HG02970 (cell line): ENCODE results near the gene MTA2.
"Not testable (repeated sequence)": the region's sequence is repeated elsewhere in the genome, so short reads cannot be mapped to it uniquely, and the experiment has no call there.

Source experiments
- ATAC-seq: cut with Tn5 transposase; IDR thresholded peaks from one replicate; pipeline ENCODE4 v1.9.1; 2021; ENCODE audit warnings: mild to moderate bottlenecking, moderate library complexity, moderate number of reproducible peaks; ENCODE audit not compliant: unreplicated experiment, low FRiP score

The MTA2 gene

DNA sequence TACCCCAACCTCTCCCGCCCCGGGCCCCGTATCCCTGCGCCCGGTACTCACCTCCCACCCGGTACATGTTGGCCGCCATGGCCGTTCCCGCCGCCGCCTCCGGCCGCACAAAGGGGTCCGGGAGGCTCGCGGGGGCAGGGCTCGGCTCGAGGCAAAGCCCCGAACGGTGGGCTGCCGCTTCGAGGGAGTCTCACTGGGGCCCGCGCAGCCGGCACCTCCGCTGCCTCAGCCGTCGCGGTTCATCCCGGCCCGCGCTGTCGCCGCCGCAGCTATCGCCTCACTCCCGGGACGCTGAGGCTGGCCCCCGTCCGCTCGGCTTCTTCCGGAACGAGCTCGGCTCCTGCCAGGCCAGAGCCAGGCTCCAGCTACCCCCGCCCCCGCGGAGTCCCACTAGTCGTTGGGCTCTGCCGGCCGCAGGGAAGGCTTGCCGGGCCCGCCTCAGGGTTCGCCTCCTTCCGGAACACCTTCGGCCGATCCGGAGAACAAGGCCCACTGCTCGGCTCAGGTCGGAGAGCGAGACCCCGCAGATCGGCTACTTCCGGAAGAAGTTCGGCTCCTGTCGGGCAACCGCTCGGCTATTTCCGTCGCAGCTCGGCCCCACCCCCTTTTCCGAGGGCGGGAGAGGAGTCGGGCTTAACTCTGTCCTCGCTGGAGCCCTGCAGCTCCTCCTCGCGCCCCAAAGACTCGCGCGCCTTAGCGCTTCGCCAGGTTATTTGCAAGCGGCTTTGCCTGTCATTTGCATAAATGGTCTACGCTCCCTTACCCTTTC lies at the start of gene MTA2:
Gene MTA2 (minus strand): TSS at position 494 of the 769 bp plus-strand sequence. CDS start 415 bp downstream, at position 79.
- ATAC-seq = peak; percentile 71

DNA sequence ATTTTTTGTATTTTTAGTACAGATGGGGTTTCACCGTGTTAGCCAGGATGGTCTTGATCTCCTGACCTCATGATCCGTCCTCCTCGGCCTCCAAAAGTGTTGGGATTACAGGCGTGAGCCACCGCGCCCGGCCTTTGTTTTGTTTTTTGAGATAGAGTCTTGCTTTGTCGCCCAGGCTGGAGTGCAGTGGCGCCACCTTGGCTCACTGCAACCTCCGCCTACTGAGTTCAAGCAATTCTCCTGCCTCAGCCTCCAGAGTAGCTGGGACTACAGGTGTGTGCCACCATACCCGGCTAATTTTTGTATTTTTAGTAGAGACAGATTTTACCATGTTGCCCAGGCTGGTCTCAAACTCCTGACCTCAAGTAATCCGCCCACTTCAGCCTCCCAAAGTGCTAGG lies 48.6 kb upstream of the MTA2 start:
- ATAC-seq = not testable (repeated sequence)

DNA sequence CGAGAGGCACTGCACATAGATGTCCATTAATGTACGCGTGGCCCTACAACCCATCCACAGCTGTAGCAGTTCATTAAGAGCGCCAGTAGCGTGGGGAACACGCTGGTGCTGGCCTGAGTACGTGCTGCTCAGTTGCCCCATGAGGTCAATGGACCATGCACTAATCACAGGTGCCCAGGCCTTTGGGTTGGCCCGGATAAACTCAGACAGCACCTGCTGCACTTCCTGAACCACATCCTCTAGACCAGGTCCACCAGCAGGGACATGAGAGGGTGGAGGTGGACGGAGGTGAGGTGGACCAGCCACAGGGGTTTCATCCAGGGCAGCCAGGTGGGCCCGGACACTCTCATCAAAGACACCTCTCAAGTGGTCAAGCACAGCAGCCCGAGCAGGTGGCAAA lies 47.8 kb upstream of the MTA2 start:
- no peak for ATAC-seq

DNA sequence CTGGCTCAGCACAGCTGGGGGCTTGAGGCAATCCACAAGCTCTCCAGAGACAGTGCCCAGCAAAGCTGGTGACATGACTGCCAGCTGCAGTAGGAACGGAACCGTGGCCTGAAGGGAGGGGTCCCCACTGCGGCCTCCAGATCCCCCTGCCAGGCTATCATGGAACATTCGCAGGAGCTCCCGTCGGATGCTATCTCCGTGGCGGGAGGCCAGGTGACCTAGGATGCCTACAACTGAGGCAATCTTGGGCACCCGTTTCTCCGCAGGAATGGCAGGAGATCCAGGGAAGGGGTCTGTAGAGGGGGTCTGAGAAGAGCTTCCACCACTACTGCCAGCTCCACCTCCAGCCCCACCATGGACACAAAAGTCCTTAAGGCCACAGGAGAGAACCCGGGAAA lies 47.3 kb upstream of the MTA2 start:
- no peak for ATAC-seq

DNA sequence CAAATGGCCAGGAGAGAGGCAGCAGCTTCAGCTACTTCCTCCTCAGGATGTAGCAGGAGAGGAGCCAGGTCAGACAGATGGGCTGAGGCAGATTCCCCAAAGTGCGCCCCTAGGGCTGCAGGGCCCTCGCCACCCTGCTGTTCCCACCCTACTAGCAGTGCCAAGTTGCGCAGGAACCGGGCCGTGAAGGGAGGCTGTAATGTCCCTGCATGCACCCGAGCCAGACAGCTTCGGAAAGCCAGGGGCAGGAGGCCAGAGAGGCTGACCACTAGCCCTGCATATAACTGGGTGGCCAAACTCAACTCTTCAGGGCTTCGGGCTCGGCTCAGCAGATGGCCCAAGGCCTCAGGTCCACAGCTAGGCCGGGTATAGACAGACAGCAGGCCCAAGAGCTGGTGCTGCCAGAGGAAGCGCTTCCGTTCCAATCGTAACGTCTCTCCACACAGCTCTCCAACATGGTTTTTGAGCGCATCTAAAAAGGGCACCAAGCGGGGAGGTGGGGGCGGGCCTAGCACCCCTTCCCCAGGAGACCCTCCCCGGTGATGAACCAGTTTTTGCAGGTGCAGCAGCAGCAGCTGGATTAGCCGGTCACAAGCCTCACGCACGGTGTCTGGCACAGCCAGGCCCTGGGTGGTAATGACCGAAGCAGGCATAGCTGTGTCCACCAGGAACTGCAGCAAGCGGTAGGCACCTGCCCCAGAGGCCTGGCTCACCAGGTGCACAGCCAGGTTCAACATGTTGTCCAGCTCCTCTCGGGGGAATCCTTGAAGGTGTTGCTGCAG lies 46.7 kb upstream of the MTA2 start:
- ATAC-seq = no peak

DNA sequence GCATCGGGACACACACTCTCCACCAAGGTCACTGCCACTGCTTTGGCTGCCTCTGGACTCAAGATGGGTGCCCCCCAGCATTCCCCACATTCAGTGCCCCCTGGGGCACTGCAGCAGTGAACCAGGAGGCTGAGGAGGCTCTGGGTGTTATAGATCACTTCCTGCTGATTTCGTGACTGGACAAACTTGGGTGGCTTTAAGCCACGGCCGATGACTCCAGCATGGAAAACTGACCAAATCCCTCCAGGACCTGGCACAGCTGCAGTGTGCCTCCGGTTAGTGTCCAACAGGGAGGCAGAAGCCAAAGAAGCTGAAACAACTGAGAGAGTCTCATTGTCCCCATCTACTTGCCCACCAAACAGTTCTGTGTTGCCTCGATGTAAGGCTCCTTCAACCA lies 45.9 kb upstream of the MTA2 start:
- no peak for ATAC-seq

DNA sequence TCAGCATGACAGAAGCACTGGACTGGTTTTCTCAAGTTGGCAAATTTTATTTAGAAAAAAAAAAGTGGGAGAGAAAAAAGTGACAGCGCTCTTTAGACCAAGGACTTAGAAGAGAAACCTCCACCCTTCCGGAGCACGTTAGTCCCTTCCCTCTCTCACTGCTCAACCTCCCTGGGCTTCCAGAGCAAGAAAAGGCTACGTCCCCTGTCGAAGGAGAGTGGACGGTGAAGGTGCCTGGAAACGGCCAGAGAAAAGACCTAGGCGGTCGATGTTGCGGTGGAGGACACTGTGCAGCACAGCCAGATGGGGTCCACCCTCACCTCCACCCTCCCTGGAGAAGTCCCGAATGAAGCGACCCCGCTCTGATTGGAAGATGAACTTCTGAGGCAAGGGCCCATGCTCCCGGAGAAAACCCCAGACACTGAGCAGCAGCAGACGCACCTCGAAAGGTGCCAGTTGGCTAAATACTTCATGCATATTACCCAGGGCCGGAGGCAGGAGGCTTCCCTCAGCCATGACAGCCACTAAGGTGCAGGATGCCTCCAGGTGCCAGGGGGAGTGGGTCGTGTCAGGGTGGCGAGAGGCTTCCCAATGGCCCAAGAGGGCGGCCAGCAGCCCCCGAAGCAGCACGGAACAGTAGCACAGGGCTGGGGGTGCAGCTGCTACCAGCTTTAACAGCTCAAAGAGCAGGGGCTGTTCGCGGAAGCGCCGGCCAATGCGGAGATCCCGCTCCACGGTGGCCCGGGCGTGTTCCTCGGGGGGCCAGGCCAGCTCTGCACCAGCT lies 45.4 kb upstream of the MTA2 start:
- ATAC-seq = no peak

DNA sequence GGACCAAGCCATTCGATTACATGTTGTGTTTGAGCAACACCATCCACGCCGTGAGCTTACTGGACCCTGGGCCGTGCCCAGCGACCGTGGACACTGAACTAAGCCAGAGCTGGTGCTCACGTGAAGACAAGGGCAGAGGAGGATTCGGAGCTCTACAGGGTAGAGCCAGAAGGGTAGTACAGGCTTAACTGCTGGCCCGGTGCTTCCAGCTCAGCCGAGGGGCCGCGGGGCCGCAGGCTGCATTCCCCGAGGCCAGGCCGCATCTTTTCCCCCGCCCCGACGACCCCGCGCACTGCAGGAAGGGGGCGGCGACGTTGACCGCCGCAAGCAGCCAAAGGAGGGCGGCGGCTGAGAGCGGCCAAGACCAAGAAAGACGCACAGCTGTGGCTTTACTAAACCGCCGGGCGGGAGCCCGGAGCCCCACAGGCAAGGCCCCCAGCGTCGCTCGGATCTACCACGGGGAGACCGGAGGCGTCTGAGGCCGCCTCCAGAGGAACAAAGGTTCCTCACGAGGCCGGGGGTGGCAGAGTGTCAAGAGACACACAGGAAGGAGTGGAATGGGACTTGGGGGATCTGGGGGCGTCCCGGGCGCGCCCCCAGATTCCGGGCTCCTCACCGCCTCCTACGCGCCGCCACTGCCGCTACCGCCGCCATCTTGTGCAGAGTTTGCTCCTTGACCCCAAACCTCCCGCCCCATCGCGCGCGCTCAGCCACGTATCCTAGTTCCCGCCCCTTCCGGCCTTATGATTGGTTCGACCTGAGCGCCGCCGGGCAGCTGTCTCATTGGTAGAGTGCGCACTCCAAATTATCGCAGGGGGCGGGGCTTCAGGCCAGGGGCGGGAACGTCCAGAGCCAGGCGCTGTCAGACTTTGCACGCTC lies 44.5 kb upstream of the MTA2 start, which contains the start of gene GANAB:
Gene GANAB (minus strand): TSS at position 668 of the 879 bp plus-strand sequence. CDS start 14 bp downstream, at position 654.
- peak; percentile 82 for ATAC-seq

DNA sequence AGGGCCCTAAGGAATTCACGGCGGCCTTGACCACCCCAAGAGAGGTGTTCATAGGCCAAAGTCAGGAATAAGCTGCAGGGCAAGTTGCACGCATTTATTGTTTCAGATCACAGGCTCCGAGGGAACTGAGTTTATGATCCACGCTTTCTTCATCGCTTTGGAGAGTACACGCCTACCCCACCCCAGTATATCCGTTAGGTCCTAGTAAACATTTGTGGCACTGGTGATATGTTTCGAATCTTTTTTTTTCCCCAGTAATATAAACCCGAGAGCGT lies 43.9 kb upstream of the MTA2 start:
- peak; percentile 2 for ATAC-seq

DNA sequence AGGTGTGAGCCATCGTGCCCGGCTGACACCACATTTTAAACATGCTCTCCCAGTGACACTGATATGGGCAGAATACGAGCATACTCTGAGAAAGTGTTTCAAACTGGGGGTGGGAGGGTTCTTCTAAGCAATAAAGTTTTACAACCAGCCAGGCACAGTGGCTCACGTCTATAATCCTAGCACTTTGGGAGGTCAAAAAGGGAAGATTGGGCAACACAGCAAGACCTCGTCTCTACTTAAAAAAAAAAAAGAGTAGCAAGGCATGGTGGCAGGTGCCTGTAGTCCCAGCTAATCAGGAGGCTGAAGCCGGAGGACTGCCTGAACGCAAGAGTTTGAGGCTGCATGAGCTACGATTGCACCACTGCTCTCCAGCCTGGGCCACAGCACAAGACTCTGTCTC lies 42.6 kb upstream of the MTA2 start:
- no peak for ATAC-seq

DNA sequence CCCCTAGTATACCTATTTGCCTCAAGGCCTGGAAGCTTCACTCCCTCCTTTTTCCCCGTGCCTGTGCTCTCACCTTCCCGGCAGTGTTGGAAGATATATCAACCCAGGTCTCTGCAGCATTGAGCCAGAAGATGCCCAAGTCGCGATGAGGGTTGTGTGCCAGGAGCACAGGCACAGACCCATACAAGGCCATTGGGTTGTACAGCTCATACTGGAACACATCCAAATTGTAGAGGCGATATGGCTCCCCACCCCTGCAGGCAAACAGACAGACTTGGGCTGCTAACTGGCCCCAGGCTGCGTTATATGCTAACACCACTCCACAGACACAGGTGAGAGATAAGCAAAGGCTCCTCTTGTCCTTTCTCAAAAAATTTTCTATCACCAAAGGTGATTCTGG lies 30.8 kb upstream of the MTA2 start:
- ATAC-seq = no peak

DNA sequence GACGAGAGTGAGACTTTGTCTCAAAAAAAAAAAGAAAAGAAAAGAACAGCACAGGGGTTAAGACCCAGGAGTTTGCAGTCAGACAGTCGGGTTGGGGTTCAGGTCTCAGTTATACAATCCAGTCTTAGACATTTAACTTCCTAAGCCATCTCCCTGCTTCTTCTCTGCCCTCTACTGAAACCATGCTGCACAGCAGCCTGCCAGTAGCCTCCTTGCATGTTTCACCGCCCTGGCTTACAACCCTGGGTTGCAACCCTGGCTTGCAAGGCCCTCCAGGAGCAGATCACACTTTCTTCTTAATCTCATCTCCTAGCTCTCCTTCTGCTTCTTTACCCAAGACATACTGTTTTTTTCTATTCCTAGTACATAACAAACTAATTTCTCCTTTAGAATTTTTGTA lies 26.0 kb upstream of the MTA2 start:
- ATAC-seq = no peak

DNA sequence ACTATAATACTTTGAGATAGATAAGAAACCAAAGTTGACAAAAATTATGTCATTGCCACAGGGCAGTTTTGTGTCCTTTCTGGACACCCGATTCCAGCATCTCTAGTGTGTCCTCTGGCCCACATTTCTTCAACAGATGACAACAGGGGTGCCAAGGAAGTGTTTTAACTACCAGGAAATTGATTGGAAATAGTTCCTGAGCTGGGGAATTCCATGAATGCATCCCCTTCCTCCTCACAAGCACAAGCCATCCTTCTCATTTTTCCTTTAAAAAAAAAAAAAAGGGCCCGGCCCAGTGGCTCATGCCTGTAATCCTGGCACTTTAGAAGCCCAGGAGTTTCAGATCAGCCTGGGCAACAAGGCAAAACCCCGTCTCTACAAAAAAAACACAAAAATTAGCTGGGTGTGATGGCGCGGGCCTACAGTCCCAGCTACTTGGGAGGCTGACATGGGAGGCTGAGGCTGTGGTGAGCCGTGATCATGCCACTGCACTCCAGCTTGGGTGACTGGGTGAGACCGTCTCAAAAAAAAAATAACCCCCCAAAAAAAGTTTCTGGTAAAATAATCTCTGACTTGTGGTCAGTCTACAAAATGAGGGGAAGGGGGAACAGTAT lies 20.9 kb upstream of the MTA2 start:
- no peak for ATAC-seq

DNA sequence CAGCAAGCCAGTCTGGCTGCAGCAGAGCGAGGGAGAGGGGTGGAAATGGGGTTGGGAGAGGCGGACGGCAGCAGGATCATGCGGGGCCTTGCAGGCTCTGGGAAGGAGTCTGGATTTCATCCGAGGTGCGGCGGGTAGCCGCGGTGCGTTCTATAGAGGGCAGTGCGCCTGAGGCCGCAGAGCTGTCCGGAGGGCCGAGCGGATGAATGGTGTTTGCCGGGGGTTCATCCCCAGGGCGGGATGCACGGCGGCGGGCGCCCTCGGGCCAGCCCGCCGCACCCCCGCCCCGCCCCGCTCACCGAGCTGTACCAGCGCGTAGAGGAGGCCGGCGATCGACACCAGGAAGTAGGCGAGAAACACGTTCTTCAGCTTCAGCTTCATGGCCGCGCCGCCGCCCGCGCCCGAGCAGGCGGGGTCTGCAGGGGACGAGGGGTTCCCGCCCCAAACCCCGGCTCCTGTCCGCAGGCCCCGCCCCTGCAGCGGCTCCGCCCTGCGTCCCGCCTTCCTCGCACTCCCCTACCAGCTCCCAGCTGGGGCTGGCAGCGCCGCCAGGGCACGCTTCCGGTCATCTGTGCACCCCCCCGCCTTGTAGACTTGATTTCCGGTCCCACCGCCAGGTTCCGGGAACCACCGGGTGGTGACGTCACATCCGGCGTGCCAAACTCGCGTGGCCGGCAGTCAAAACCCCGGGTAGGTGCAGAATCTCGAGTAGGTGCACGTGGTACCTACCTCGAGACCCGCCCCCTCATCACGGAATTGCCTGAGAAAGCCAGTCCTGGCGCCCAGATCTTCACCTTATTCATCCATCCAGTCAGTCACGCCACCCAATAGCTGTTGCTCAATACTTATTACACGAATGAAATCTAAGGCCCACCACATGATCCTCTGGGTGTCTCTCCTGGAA lies 20.2 kb upstream of the MTA2 start, which contains the start of gene B3GAT3:
Gene B3GAT3 (minus strand): TSS at position 420 of the 904 bp plus-strand sequence. CDS start 39 bp downstream, at position 381.
- ATAC-seq = peak; percentile 93

DNA sequence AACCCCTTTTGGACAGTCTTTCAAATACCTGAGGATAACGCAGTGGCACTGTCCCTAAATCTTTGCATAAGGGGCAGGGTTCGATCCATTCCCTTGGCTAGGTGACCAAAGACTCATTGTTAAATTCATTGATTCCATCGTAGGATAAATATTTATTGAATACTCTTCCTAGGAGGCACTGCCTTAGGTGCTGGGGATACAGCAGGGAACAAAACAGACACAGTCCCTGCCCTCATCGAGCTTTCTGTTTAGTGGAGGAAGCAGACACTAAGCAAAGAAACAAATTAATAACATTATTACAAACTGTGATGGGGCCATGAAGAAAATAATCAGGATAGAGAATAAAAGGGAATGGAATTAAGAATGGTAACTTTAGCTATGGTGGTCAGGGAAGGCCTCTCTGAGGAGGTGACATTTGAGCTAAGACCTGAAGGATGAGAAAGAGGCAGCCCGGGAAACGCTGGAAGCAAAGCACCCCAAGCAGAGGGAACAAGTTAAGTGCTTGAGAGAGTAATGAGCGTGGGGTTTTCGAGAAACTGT lies 19.4 kb upstream of the MTA2 start:
- ATAC-seq = no peak

DNA sequence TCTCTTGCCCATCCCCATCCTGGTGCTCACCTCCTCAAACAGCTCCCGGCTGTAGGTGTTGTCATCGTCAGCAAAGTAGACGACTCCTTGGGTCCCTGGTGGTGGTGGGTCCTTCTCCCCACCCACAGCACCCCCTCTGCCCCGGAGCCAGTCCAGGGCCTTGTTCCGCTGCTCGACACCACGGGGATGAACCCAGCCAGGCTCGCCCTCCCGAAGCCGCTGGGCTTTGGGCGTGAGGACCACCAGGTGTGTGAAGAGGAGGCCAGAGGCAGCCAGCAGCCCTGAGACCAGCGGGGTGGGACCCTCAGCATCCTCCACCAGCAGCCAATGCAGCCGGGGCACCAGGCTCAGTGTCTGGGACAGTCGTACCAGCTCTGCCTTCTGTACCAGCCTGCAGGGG lies 15.3 kb upstream of the MTA2 start:
- not testable (repeated sequence) for ATAC-seq

DNA sequence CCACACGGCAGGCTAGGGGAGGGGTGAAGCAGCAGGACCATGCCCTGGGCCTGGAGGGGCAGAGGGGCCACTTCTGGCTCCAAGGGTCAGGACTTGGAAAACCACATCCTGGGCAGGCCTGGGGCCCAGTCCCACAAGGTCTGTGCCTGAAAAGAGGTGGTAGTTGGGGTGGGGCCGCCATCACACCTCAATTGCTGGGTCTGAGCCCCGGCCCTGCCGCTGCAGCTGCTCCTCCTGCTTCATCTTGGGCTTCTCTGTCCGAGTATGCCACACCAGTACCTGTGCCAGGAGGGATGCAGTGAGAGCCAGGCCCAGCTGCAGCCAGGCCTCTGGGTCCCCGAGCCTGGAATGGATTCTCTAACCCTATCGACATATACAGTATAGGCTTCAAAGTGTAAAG lies 13.9 kb upstream of the MTA2 start:
- no peak for ATAC-seq

DNA sequence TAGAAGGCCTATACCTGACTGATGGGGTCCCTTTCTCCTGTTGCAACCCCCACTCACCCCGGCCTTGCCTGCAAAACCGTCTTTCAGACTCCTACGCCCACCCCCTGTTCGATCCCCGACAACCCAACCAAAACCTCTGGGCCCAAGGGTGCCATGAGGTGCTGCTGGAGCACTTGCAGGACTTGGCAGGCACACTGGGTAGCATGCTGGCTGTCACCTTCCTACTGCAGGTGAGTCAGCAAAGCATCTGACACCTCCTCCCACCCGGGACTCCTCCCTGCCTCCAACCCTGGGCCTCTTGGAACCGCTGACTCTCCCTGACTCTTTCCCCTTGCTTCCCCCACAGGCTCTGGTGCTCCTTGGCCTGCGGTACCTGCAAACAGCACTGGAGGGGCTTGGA lies 12.6 kb upstream of the MTA2 start:
- no peak for ATAC-seq
